Erythroblast (primary cell): Measurements from ENCODE around the gene SUSD3.

ENCODE experiments used
- GATA1 ChIP-seq: IDR thresholded peaks from 2 replicates; pipeline ENCODE4 v1.6.1; 2011; ENCODE audit warnings: low read depth, mild to moderate bottlenecking, control low read depth, low read length, moderate library complexity
- POLR2A ChIP-seq: IDR thresholded peaks from 2 replicates; pipeline ENCODE4 v1.6.1; 2011; ENCODE audit warnings: mild to moderate bottlenecking, low read length

- TF ChIP-seq POLR2A, result no peak
- TF ChIP-seq GATA1, result no peak
Observed at GRCh38 chr9:93086447-93087224, 28.1 kb downstream of the SUSD3 start.
